Parathyroid adenoma (tissue), 2 donors: Measurements from ENCODE around the gene ATP5PF.
"Not testable (repeated sequence)": the region's sequence is repeated elsewhere in the genome, so short reads cannot be mapped to it uniquely, and the experiment has no call there.

Source experiments
- H2AFZ ChIP-seq: fragments of 300-600 bp; sonication (generic); one replicate; pipeline ENCODE4 v1.7.0; 2017; ENCODE audit warnings: antibody characterized with exemption, mild to moderate bottlenecking
- H3K27ac ChIP-seq: fragments of 300-600 bp; sonication (generic); one replicate; pipeline ENCODE4 v1.7.0; 2017
- H3K27me3 ChIP-seq: fragments of 300-600 bp; sonication (generic); one replicate; pipeline ENCODE4 v1.7.0; 2017; ENCODE audit warnings: low read length; ENCODE audit not compliant: control insufficient read depth, insufficient read depth
- H3K36me3 ChIP-seq: fragments of 300-600 bp; sonication (generic); one replicate; pipeline ENCODE4 v1.7.0; 2017; ENCODE audit warnings: low read length; ENCODE audit not compliant: control insufficient read depth, insufficient read depth
- H3K4me1 ChIP-seq: fragments of 300-600 bp; sonication (generic); one replicate; pipeline ENCODE4 v1.7.0; 2017; ENCODE audit warnings: control low read depth
- H3K4me2 ChIP-seq: fragments of 300-600 bp; sonication (generic); one replicate; pipeline ENCODE4 v1.7.0; 2017; ENCODE audit warnings: low read length
- H3K4me3 ChIP-seq: fragments of 300-600 bp; sonication (generic); one replicate; pipeline ENCODE4 v1.7.0; 2017; ENCODE audit warnings: low read depth, low read length
- H3K79me2 ChIP-seq: fragments of 300-600 bp; sonication (generic); one replicate; pipeline ENCODE4 v1.7.0; 2017; ENCODE audit warnings: control low read depth
- H3K9ac ChIP-seq: fragments of 300-600 bp; sonication (generic); one replicate; pipeline ENCODE4 v1.7.0; 2017; ENCODE audit warnings: mild to moderate bottlenecking
- H3K9me3 ChIP-seq: fragments of 300-600 bp; sonication (generic); one replicate; pipeline ENCODE4 v1.7.0; 2017; ENCODE audit warnings: low read length; ENCODE audit not compliant: control insufficient read depth
- TF ChIP-seq, protein P1 (sequence below): fragments of 300-600 bp; sonication (generic); IDR thresholded peaks from one replicate; pipeline ENCODE4 v1.7.0; 2017; ENCODE audit warnings: antibody characterized with exemption, mild to moderate bottlenecking
- donor health status: primary hyperparathyroidism.

ATP5PF gene

DNA sequence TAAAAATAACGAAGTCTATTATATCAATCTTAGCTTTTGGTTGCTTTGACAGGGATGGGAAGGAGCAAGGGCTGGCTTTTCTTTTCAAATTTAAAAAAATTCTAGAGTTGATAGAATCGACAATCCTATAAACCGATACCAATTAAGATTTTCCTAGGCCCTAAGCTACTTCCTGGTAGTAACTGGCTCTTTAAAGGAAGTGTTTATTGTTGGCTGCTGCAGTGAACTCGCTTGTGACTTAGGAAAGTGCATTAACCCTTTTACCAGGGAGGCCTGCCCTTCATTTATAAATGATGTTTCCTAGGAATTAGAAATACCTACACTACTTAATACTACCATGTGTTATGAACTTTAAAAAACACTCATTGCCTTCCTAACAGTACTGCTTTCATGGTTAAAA lies 33.2 kb downstream of the ATP5PF start:
- Histone ChIP-seq H3K9ac (no peak overlapping the region), H2AFZ (no peak overlapping the region), H3K27ac (no peak overlapping the region), H3K4me2 (no peak overlapping the region), H3K79me2 (no peaks in the 10 kb centered on the region), H3K27me3 (no peaks in the 10 kb centered on the region), H3K4me1 (no peaks in the 10 kb centered on the region), H3K4me3 (no peak overlapping the region), H3K9me3 (no peaks in the 10 kb centered on the region), H3K36me3 (no peaks in the 10 kb centered on the region)
- TF ChIP-seq, protein P1, sequence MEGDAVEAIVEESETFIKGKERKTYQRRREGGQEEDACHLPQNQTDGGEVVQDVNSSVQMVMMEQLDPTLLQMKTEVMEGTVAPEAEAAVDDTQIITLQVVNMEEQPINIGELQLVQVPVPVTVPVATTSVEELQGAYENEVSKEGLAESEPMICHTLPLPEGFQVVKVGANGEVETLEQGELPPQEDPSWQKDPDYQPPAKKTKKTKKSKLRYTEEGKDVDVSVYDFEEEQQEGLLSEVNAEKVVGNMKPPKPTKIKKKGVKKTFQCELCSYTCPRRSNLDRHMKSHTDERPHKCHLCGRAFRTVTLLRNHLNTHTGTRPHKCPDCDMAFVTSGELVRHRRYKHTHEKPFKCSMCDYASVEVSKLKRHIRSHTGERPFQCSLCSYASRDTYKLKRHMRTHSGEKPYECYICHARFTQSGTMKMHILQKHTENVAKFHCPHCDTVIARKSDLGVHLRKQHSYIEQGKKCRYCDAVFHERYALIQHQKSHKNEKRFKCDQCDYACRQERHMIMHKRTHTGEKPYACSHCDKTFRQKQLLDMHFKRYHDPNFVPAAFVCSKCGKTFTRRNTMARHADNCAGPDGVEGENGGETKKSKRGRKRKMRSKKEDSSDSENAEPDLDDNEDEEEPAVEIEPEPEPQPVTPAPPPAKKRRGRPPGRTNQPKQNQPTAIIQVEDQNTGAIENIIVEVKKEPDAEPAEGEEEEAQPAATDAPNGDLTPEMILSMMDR: no peak

DNA sequence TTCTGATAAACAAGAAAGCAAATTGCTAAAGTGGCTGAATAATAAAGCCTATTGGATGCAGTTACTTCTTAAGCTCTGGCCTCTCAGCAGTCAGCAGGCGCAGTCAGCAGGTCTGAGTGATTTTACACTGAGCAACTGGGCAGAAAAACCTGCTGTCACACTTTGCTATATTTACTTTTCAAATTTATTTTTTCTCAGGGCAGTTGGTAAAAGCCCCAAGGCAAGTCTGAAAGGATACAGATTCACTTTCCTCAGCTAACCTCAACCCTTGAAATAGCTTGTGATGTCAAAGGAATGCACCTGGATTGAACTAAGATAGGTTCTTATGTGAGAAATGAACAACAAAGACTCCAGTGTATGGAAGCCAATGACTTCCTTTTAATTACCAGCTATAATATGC lies 34.0 kb downstream of the ATP5PF start:
- H3K79me2 ChIP-seq: no peaks in the 10 kb centered on the region
- no peak overlapping the region for H2AFZ ChIP-seq
- H3K9me3 ChIP-seq: no peaks in the 10 kb centered on the region
- no peaks in the 10 kb centered on the region for H3K4me1 ChIP-seq
- TF ChIP-seq, protein P1: no peak
- H3K27me3 ChIP-seq: no peaks in the 10 kb centered on the region
- no peak overlapping the region for H3K4me3 ChIP-seq
- no peak overlapping the region for H3K27ac ChIP-seq
- H3K4me2 ChIP-seq: no peak overlapping the region
- H3K9ac ChIP-seq: no peak overlapping the region
- H3K36me3 ChIP-seq: no peaks in the 10 kb centered on the region

DNA sequence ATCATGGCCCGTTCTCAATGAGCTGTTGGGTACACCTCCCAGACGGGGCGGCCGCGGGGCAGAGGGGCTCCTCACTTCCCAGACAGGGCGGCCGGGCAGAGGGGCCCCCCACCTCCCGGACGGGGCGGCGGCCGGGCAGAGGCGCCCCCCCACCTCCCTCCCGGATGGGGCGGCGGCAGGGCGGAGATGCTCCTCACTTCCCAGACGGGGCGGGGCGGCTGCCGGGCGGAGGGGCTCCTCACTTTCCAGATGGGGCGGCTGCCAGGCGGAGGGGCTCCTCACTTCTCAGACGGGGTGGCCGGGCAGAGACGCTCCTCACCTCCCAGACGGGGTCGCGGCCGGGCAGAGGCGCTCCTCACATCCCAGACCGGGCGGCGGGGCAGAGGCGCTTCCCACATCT lies 39.2 kb downstream of the ATP5PF start:
- not testable (repeated sequence) for H3K36me3 ChIP-seq, H3K27me3 ChIP-seq, H3K27ac ChIP-seq, H3K4me3 ChIP-seq, H3K9ac ChIP-seq, H2AFZ ChIP-seq, H3K4me2 ChIP-seq, H3K9me3 ChIP-seq, H3K4me1 ChIP-seq, H3K79me2 ChIP-seq

DNA sequence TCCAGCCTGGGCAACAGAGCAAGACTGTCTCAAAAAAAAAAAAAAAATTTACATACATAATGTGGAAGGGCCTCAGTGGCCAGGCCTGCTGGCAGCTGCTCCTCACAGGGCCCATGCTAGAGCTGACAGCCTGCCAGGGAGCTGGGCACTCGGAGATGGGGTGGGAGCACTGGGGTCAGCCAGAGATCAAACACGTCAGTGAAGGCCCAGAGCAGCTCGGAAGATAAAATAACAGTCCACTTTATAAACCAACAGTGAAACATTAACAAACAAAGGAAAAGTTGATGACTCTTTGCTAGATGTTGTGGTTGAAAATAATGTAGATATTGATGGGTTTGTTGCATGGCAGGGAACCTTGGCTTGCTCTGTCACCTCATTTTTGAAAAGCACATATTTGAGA lies 42.7 kb downstream of the ATP5PF start:
- Histone ChIP-seq H3K9me3 (no peaks in the 10 kb centered on the region), H3K27me3 (no peaks in the 10 kb centered on the region), H3K27ac (no peak overlapping the region), H3K4me3 (no peak overlapping the region), H3K36me3 (no peaks in the 10 kb centered on the region), H3K4me1 (no peaks in the 10 kb centered on the region), H3K9ac (no peak overlapping the region), H2AFZ (no peak overlapping the region), H3K79me2 (no peaks in the 10 kb centered on the region), H3K4me2 (no peak overlapping the region)
- TF ChIP-seq, protein P1: no peak

DNA sequence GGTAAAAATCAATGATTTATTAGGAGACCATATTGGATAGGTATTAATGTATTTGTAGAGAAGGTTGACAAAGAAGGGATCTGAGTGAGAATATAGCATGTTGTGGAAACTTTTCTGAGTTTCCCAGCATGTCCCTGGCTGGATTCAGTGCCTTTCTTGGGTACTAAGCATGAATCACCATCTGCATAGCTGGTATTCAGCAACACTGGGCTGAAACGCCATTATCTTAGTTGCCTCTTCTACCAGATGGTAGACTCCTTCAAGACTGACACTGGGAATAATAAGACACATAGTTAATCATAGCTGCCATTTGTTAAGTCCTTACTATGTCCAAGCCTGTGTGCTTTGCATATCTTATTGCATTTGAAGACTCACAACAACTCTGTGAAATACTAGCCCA lies 45.5 kb downstream of the ATP5PF start:
- Histone ChIP-seq H3K4me1 (no peaks in the 10 kb centered on the region), H3K9me3 (no peaks in the 10 kb centered on the region), H2AFZ (no peak overlapping the region), H3K79me2 (no peaks in the 10 kb centered on the region), H3K36me3 (no peaks in the 10 kb centered on the region), H3K27ac (no peak overlapping the region), H3K4me3 (no peak overlapping the region), H3K9ac (no peak overlapping the region), H3K4me2 (no peak overlapping the region), H3K27me3 (no peaks in the 10 kb centered on the region)
- TF ChIP-seq, protein P1: no peak
